Neural progenitor cell (in vitro differentiated cells): ENCODE measurements around the gene CARD11. TPM values are rescaled to one million over a fixed set of nuclear protein-coding genes. Genes with fewer than 3 reads are reported as not detected.

Experiments
- DNase-seq: peaks from one replicate; pipeline ENCODE4 v3.0.0-alpha.2; 2016; ENCODE audit warnings: low spot score
- H2AFZ ChIP-seq: fragments of 200-600 bp; sonication (generic); replicated peaks from 2 replicates; pipeline ENCODE4 v1.6.1; 2016; ENCODE audit warnings: antibody characterized with exemption
- H3F3A ChIP-seq: fragments of 200-600 bp; sonication (generic); 2 replicates; pipeline ENCODE4 v1.6.1; 2016; ENCODE audit warnings: antibody characterized with exemption, low read depth
- H3K27ac ChIP-seq: fragments of 200-600 bp; sonication (generic); 2 replicates; pipeline ENCODE4 v1.5.1; 2016; ENCODE audit warnings: mild to moderate bottlenecking
- H3K27me3 ChIP-seq: fragments of 200-600 bp; sonication (generic); 2 replicates; pipeline ENCODE4 v1.6.1; 2016; ENCODE audit warnings: mild to moderate bottlenecking, moderate library complexity
- H3K36me3 ChIP-seq: fragments of 200-600 bp; sonication (generic); 2 replicates; pipeline ENCODE4 v1.5.1; 2016
- H3K4me1 ChIP-seq: fragments of 200-600 bp; sonication (generic); 2 replicates; pipeline ENCODE4 v1.6.1; 2016; ENCODE audit warnings: mixed run types
- H3K4me2 ChIP-seq: fragments of 200-600 bp; sonication (generic); 2 replicates; pipeline ENCODE4 v1.6.1; 2016
- H3K4me3 ChIP-seq: fragments of 200-600 bp; sonication (generic); 2 replicates; pipeline ENCODE4 v1.5.1; 2016
- H3K79me2 ChIP-seq: fragments of 200-600 bp; sonication (generic); 2 replicates; pipeline ENCODE4 v1.6.1; 2016; ENCODE audit warnings: low read depth
- H3K9ac ChIP-seq: fragments of 200-600 bp; sonication (generic); 2 replicates; pipeline ENCODE4 v1.6.1; 2016
- H3K9me3 ChIP-seq: fragments of 200-600 bp; sonication (generic); 2 replicates; pipeline ENCODE4 v1.5.1; 2016; ENCODE audit warnings: low read depth
- H4K20me1 ChIP-seq: fragments of 200-600 bp; sonication (generic); 2 replicates; pipeline ENCODE4 v1.6.1; 2016; ENCODE audit warnings: low read depth
- H3K27ac Mint-ChIP-seq: 3 replicates; pipeline ENCODE4 v1.8.0; 2021; ENCODE audit warnings: mixed read lengths
- H3K27me3 Mint-ChIP-seq: 2 replicates; pipeline ENCODE4 v1.8.0; 2022; ENCODE audit warnings: low read depth, mild to moderate bottlenecking, inconsistent platforms, moderate library complexity, mixed read lengths; ENCODE audit not compliant: insufficient read depth
- H3K36me3 Mint-ChIP-seq: 3 replicates; pipeline ENCODE4 v1.8.0; 2021; ENCODE audit warnings: mixed read lengths
- H3K4me1 Mint-ChIP-seq: 3 replicates; pipeline ENCODE4 v1.8.0; 2021; ENCODE audit warnings: mixed read lengths
- H3K4me3 Mint-ChIP-seq: 3 replicates; pipeline ENCODE4 v1.8.0; 2021; ENCODE audit warnings: mild to moderate bottlenecking, moderate library complexity, mixed read lengths
- H3K9me3 Mint-ChIP-seq: 3 replicates; pipeline ENCODE4 v1.8.0; 2020; ENCODE audit warnings: mixed read lengths
- EZH2 ChIP-seq: fragments of 200-600 bp; sonication (generic); IDR thresholded peaks from 2 replicates; pipeline ENCODE4 v1.6.1; 2017; ENCODE audit warnings: antibody characterized with exemption, mild to moderate bottlenecking, moderate library complexity
- EZH2phosphoT487 ChIP-seq: fragments of 200-600 bp; sonication (generic); IDR thresholded peaks from 2 replicates; pipeline ENCODE4 v1.6.1; 2017; ENCODE audit warnings: antibody characterized with exemption
- total RNA-seq: library from RNA; depleted of rRNA; stranded (reverse); fragments of >200 nt; gene quantifications from 2 replicates; pipeline ENCODE4 v1.2.3, GENCODE V29; 2015; ENCODE audit warnings: low replicate concordance
- TF ChIP-seq, protein P1 (sequence below): fragments of 200-600 bp; sonication (generic); IDR thresholded peaks from 2 replicates; pipeline ENCODE4 v1.5.1; 2017; ENCODE audit warnings: antibody characterized with exemption, mild to moderate bottlenecking

Gene CARD11
- total RNA-seq, 1 donor from 2014 or later, result 0.75 TPM

DNA sequence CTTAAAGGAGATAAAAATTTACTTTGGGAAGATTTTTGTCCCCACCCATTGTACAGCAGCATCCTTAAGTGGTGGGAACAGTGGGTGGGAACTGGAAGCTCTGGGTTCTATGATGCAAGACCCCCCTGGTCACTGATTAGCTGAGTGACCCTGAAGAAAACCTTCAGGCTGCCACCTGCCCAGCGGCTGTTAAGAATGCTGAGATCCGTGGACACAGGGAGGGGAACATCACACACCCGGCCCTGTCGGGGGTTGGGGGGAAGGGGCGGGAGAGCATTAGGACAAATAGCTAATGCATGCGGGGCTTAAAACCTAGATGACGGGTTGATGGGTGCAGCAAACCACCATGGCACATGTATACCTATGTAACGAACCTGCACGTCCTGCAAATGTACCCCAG lies 14.5 kb downstream of the CARD11 start:
- TF ChIP-seq EZH2 (no peak), EZH2phosphoT487 (no peak)
- TF ChIP-seq, protein P1, sequence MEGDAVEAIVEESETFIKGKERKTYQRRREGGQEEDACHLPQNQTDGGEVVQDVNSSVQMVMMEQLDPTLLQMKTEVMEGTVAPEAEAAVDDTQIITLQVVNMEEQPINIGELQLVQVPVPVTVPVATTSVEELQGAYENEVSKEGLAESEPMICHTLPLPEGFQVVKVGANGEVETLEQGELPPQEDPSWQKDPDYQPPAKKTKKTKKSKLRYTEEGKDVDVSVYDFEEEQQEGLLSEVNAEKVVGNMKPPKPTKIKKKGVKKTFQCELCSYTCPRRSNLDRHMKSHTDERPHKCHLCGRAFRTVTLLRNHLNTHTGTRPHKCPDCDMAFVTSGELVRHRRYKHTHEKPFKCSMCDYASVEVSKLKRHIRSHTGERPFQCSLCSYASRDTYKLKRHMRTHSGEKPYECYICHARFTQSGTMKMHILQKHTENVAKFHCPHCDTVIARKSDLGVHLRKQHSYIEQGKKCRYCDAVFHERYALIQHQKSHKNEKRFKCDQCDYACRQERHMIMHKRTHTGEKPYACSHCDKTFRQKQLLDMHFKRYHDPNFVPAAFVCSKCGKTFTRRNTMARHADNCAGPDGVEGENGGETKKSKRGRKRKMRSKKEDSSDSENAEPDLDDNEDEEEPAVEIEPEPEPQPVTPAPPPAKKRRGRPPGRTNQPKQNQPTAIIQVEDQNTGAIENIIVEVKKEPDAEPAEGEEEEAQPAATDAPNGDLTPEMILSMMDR, result no peak
- Histone ChIP-seq H4K20me1 (no peaks in the 10 kb centered on the region), H3K4me1 (peaks cover 17% of the 10 kb centered on the region), H3K4me3 (no peak overlapping the region), H3K9me3 (peaks cover 4% of the 10 kb centered on the region), H3K79me2 (no peaks in the 10 kb centered on the region), H3K27me3 (no peaks in the 10 kb centered on the region), H3F3A (peaks cover 16% of the 10 kb centered on the region), H3K36me3 (no peaks in the 10 kb centered on the region), H2AFZ (no peak overlapping the region), H3K4me2 (peak overlapping the region; percentile 30), H3K27ac (peak overlapping the region; percentile 55), H3K9ac (no peak overlapping the region)
- Mint-ChIP-seq H3K9me3 (peaks cover 6% of the 10 kb centered on the region), H3K27me3 (peaks cover 11% of the 10 kb centered on the region), H3K4me1 (peaks cover 45% of the 10 kb centered on the region), H3K36me3 (no peaks in the 10 kb centered on the region), H3K4me3 (no peak overlapping the region), H3K27ac (peak overlapping the region; percentile 78)
- peak; percentile 54 for DNase-seq

DNA sequence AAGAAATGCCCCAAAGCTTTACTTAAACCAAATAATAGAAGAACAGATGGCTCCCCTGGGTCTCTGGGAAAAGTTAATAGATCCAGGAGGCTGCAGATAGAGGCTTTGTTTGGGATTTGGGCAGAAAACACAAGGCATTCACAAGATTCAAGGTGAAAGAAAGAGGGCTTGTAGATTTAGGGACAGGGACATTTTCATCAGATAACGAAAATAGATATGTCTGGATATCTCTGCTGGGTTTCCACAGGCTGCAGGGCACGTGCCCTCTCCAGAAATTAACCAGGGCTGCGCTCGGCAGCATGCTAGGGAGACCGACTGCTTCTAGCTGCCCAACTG lies 14.9 kb downstream of the CARD11 start:
- Histone ChIP-seq H3K27me3 (no peaks in the 10 kb centered on the region), H3F3A (peaks cover 16% of the 10 kb centered on the region), H2AFZ (no peak overlapping the region), H3K4me2 (peak overlapping the region; percentile 30), H3K36me3 (no peaks in the 10 kb centered on the region), H3K27ac (peak overlapping the region; percentile 55), H3K4me3 (no peak overlapping the region), H3K9me3 (peaks cover 4% of the 10 kb centered on the region), H3K4me1 (peaks cover 17% of the 10 kb centered on the region), H4K20me1 (no peaks in the 10 kb centered on the region), H3K79me2 (no peaks in the 10 kb centered on the region), H3K9ac (no peak overlapping the region)
- Mint-ChIP-seq H3K27me3 (peaks cover 11% of the 10 kb centered on the region), H3K4me1 (peaks cover 45% of the 10 kb centered on the region), H3K4me3 (no peak overlapping the region), H3K9me3 (peaks cover 6% of the 10 kb centered on the region), H3K27ac (peak overlapping the region; percentile 78), H3K36me3 (no peaks in the 10 kb centered on the region)
- TF ChIP-seq EZH2phosphoT487 (no peak), EZH2 (no peak)
- TF ChIP-seq, protein P1, result no peak
- DNase-seq, result peak; percentile 31

DNA sequence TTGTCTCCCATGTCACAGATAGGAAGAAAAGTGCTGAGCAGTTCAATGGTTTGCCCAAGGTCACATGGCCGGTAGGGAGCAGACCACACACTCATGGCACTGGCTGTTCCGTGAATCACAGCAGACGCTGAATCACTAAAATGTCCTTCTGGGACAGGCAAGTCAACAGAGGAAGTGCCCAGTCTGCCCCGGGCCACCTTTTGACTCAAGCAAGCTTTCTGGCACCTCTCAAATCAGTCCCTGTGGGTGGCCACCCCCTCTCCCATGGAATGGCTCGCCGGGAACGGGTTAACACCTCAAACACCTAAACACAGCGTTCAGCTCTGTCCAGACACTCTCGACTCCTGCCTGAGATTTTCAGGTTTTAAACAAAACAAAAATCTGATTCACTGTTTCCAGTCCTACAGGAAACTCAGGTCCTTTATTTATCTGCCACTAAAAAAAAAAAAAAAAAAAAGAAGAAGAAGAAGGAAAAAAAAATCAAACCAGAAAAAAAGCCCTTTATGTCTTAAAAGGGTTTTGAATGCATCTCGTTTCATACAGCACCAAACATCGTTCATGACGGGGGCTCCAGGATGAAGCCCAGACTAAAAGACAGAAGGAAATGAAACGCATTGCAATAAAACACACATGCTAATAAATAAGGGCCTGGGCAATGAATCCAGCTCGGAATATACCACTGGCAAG lies 15.5 kb downstream of the CARD11 start:
- no peak overlapping the region for H3K27ac Mint-ChIP-seq
- no peak for DNase-seq
- no peak overlapping the region for H3K4me3 Mint-ChIP-seq
- Histone ChIP-seq H2AFZ (no peak overlapping the region), H3K4me2 (peak overlapping the region; percentile 30), H4K20me1 (no peaks in the 10 kb centered on the region), H3K4me3 (no peak overlapping the region), H3F3A (peaks cover 16% of the 10 kb centered on the region), H3K9ac (no peak overlapping the region), H3K9me3 (peaks cover 4% of the 10 kb centered on the region), H3K79me2 (no peaks in the 10 kb centered on the region), H3K27ac (peak overlapping the region; percentile 55), H3K4me1 (peaks cover 17% of the 10 kb centered on the region), H3K27me3 (no peaks in the 10 kb centered on the region), H3K36me3 (no peaks in the 10 kb centered on the region)
- H3K4me1 Mint-ChIP-seq, result peaks cover 42% of the 10 kb centered on the region
- H3K9me3 Mint-ChIP-seq, result peaks cover 6% of the 10 kb centered on the region
- TF ChIP-seq, protein P1, result no peak
- TF ChIP-seq EZH2 (no peak), EZH2phosphoT487 (no peak)
- H3K36me3 Mint-ChIP-seq, result no peaks in the 10 kb centered on the region
- peaks cover 11% of the 10 kb centered on the region for H3K27me3 Mint-ChIP-seq
